ENCODE data around the gene ABCA8.

GRCh38 chr17:68973098-68973846, 18.1 kb upstream of the ABCA8 start:
- TF ChIP-seq POLR2AphosphoS5 (IDR thresholded peaks at IDR 0.05) (no peak), CTCF (IDR thresholded peaks at IDR 0.05) (no peak)

Measured in gastroesophageal sphincter (tissue), 3 donors.